ENCODE results near the gene C22orf15.
A peak's percentile ranks its signal among the peaks of the same experiment; 100 is the strongest.
"Not testable (repeated sequence)": the region's sequence is repeated elsewhere in the genome, so short reads cannot be mapped to it uniquely, and the experiment has no call there.

The C22orf15 gene, protein sequence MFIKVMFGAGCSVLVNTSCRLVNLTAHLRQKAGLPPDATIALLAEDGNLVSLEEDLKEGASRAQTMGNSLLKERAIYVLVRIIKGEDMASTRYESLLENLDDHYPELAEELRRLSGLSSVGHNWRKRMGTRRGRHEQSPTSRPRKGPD

GRCh38 chr22:23762842-23763578 lies at the start of gene C22orf15:
C22orf15 (plus strand) TSS chr22:23762990; CDS start chr22:23763307, 317 bp downstream.
- no peak for DNase-seq

GRCh38 chr22:23713696-23714595 lies 48.8 kb upstream of the C22orf15 start:
- no peak for DNase-seq

DNA sequence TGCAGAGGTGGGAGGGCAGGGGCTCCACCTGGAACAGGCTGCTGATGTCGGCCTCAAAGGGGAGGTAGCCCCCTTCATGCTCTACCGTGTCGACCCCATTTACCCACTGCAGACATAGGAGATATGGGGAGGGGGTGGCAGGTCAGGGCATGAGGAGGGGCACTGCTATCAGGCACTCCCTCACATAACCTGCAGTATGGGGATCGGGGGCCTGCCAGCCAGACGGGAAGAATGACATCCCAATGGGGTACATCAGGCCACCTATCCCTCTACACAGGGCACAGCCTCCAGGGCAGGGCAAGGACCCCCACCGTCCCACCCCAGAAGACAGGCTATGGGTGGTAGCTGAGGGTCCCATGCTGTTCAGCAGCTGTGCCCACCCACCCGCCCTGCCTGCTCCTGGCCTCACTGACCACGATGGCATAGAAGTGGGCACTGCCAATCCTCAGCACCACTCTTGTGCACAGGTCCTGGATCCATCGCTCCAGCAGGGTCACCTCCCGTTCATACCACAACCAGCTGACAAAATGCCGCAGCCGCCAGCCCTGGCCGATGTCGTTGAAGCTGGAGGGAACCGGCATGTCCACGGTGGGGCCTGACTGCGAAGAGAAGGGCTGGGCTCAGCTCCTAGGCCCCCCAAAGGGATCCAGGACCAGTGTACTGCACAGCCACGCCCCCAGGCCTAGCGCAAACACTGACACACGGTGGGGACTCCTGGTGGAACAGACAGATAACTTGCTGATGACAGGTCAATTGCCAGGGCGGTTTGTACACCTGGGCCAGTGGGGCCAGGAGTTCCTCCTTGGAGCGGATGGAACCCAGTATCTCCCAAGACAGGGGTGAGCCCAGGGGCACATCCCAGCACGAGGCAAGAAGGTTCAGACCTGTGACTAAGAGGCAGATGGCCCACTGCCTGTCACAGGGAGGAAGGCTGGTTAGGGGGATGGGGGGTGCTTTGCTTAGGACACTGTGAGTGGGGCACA lies 47.9 kb upstream of the C22orf15 start:
- DNase-seq: no peak

DNA sequence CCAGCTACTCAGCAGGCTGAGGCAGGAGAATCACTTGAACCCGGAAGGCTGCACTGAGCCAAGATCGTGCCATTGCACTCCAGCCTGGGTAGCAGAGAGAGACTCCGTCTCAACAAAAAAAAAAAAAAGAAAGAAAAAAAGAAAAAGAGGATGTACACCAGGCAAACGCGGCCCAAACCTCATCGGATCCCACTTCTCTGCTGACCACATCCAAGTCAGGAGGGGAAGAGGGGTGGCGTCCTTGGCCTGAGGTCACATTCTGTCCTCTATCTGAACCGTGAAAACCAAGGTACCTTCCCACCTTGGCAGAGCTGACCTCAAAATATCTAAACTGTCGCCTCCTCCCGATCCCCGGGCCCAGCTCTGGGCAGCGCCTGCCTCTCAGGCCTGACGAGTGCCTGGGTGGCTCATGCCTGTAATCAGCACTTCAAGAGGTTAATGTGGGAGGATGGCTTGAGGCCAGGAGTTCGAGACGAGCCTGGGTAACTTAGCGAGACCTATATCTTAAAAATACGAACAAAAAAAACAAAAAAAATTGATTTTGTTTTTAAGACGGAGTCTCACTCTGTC lies 46.9 kb upstream of the C22orf15 start:
- no peak for DNase-seq

DNA sequence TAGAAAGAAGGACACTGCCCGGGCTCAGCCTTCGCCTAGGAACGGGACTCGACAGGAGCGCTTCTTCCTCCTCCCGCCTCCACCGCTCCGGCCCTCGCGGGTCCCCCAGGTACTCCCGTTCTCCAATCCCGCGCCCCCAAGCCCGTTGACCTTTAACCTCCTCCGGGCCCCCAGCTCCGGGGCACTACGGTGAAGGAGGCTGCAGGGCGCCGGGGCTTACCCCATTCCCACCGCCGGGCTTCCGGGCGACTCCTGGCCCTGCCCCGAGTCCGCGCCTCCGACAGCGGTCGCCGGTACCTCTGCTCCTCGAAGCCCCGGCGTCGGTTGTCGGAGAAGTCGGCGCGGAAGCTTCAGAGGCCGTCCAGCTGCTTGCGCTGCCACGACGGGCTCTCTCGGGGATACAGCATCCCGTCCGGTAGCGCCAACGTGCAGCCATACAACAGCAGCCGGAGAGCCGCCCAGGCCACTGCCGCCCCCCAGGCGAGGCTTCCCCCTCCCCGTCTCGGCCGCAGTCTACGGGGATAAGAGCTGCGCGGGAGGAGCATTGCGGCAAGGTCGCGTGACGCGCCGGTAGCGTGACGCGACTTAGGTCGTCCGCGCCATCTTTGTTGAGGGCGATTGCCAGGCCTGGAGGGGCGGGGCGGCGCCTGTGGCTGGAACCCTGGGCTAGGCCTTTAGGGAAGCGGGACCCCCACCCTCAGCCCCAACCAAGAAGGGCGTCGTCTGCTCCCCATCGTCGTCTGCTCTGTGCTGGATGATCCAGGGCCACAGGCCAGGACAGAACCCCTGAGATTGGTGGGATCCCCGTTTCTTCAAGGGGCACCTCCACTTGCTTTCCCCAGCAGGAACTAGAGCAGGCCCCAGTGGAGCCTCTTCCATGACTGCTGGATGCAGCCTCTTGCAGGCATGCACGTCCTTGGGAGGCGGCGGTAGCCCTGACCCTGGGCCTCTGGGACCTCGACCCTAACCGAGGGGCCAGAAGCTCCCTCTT lies 45.7 kb upstream of the C22orf15 start:
- peak; percentile 10 for DNase-seq

DNA sequence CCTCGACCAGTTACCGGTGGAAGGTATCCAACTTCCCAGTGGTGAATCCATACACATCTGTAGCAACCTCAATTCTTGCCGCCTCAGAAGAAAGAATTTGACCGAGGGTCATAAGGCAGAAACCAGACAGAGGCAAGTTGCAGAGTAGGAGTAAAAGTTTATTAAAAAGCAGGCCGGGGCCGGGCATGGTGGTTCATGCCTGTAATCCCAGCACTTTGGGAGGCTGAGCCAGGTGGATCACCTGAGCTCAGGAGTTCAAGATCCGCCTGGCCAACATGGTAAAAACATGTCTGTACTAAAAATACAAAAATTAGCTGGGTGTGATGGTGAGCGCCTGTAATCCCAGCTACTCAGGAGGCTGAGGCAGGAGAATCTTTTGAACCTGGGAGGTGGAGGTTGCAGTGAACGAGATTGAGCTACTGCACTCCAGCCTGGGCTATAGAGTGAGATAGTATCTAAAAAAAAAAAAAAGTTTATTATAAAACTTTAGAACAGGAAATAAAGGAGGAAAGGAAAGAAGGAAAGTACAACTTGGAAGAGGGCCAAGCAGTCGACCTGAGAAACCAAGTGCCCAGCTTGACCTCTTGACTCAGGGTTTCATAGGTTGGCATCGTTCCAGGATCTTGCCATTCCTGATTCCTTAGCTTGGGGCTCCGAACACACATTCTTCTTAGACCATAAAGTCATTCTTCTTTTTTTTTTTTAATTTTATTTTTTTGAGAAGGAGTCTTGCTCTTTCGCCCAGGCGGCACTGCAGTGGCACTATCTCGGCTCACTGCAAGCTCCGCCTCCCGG lies 44.2 kb upstream of the C22orf15 start:
- no peak for DNase-seq

DNA sequence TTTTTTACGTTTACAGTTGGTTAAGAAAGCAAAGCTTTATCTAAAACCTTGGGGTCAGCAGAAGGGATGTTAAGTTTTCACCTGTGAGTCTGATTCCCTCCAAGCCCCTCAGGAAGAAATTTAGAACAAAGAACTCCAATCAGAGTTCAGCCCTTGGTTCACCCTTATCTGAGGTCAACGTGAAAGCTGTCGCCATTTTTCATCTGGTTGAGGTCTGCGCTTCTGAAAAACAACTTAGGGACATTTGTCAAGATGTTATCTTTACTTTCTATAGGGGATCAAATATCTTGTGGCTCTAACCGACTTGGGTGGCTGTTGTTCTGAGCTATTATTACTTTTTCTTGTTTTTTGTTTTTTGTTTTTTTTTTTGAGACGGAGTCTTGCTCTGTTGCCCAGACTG lies 41.9 kb upstream of the C22orf15 start:
- no peak for DNase-seq

DNA sequence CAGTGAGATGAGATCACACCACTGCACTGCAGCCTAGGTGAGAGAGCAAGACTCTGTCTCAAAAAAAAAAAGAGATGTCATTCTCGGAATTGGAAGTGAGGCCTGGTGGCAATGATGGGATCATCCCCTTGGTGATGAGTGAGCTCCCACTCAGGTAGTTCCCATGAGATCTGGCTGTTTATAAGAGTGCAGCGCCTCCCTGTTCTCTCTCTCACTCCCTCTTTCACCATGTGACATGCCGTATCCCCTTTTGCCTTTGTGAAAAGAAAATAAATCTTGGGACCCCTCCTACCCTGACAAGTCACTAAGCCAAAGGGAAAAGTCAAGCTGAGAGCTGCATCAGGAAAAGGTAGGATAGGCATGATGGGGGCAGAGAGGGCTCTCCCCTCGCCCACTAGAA lies 40.6 kb upstream of the C22orf15 start:
- DNase-seq: no peak

- DNase-seq: no peak
These were observed 40.1 kb upstream of the C22orf15 start for GRCh38 chr22:23722724-23723123.

DNA sequence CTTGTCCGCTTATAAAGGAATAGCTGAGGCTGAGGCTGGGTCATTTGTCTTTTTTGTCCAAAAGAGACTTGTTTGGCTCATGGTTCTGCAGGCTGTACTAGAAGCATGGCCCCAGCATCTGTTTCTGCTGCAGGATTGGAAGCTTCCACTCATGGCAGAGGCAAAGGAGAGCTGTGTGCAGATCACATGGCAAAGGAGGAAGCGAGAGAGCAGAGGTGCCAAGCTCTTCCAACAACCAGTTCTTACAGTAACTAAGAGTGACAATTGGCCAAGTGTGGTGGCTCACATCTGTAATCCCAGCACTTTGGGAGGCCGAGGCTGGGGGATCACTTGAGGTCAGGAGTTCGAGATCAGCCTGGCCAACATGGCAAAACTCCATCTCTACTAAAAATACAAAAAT lies 34.7 kb upstream of the C22orf15 start:
- not testable (repeated sequence) for DNase-seq

- DNase-seq: no peak
These were observed 25.1 kb upstream of the C22orf15 start for GRCh38 chr22:23737696-23738095.

DNA sequence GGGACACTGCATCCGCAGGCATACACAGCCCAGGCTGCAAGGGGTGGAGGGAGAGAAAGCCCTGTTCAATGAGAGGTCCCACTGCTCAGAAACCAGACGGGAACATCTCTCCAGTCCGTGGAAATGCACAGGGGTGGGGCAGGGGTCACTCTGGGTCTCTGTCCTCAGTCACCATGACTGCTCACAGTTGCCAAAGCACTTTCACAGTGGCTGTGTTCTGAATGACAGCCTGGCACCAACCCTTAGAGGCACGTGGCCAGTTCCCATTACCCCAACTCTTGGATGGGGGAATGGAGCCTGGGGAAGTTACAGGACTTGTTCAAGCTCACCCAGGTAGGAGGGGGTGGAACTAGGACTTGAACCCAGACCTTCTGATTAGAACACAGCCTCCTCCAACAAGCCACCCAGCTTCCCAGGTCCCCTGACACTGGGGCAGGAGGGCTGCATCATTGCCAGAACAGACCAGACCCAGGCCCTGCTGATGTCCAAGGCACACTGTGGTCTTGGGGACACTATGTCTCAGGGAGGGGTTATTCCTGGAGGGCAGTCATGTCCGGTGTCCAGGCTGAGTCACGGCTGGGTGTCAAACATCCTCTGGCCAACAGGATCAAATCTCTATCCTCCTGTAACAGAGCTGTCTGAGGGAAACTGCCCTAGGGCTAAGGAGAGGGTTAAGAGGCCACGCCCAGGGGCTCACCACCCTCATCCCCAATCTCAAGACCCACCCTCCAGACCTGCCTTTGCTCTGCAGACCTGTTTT lies 20.1 kb upstream of the C22orf15 start:
- DNase-seq: no peak

DNA sequence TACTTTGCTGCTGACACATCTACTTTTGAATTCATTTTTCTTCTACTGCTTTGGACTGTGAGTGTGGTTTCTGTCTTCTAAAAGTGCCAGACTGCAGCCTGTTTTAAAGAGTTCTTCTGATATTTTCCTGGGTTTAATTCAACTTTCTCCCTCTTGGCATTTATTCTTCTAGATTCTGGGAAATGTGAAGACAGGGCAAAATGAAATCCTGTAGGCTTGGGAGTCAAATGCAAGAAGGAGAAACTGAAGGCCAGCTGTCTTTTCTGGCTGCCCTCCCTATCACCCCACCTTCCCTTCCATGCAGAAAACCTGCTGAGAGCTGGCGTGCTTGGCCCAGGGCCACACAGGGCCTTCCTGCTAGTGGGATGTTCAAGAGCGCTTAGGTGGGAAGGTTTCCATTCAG lies 19.5 kb upstream of the C22orf15 start:
- DNase-seq: peak; percentile 26

DNA sequence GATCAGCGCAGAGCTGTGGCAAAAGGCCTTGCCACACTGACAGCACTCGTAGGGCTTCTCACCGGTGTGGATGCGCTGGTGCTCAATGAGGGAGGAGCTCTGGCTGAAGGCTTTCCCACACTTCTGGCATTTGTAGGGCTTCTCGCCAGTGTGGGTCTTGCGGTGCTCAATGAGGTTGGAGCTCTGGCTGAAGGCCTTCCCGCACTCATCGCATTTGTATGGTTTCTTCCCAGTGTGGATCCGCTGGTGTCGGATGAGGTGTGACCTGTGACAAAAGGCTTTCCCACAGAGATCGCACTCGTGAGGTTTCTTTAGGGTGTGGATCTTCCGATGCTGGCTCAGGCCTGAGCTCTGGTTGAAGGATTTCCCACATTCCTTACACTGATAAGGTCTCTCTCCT lies 18.8 kb upstream of the C22orf15 start:
- no peak for DNase-seq

DNA sequence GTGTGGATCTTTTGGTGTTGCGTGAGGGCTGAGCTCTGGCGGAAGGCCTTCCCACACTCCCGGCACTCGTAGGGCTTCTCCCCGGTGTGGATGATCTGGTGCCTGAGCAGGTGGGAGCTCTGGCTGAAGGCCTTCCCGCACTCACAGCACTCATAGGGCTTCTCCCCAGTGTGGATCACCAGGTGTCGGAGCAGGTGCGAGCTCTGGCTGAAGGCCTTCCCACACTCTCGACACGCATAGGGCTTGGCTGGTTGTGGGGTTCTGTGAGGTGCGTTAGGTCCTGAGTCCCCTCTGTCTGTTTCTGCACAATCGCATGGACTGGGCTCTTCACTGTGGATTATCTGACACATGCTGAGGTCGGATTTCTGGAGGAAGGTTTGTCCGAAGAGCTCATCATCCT lies 18.3 kb upstream of the C22orf15 start:
- no peak for DNase-seq

- DNase-seq: no peak
These were observed 17.0 kb upstream of the C22orf15 start for GRCh38 chr22:23745791-23746190.

DNA sequence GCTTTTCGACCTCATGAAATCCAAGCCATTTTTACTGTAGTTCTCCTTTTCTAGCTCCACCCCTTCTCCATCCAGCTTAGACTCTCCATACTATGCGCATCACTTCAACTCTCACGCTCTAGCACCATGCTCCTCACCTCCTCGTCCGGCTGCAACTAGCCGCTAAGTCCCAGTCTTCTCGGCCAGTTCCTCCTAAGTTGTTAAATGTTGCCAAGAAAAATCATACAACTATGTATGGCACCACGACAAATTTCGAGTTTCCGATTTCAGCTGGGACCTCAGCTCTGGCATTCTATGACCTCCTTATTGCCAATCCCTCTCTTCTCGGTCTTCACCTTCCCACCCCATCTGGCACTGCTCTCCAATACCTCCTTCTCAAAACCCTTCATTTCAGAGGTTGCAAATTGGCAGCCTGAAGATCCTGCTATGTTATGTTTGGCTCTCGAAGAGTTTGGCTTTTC lies 12.9 kb upstream of the C22orf15 start:
- DNase-seq: no peak

DNA sequence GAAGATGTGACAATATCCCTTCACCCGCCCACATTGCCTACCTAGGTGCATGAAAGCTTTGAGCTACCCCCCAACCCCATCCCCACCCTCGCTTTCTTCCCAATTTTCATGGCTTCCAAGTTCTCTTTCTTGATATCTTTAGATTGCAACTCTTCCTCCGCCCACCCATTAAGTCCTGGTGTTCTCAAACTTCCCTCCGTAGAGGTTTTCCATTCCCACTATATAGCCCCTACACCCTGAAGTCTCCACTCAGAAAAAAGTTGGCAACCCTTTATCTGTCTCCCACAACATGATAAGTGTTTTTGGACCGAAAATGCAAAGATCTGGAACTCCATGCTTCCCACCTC lies 12.4 kb upstream of the C22orf15 start:
- no peak for DNase-seq

- DNase-seq: no peak
These were observed 11.9 kb upstream of the C22orf15 start, which contains the start of gene ZNF70 for GRCh38 chr22:23750714-23751440. ZNF70 (minus strand) TSS chr22:23751112; CDS start chr22:23745140, 5,972 bp downstream.

All from DMS 273 treated with DMSO at 0.1 percent for 48 hours (cell line).